ENCODE measurements around the gene DNAH14.
"Not testable (repeated sequence)": the region's sequence is repeated elsewhere in the genome, so short reads cannot be mapped to it uniquely, and the experiment has no call there.

DNAH14 gene

DNA sequence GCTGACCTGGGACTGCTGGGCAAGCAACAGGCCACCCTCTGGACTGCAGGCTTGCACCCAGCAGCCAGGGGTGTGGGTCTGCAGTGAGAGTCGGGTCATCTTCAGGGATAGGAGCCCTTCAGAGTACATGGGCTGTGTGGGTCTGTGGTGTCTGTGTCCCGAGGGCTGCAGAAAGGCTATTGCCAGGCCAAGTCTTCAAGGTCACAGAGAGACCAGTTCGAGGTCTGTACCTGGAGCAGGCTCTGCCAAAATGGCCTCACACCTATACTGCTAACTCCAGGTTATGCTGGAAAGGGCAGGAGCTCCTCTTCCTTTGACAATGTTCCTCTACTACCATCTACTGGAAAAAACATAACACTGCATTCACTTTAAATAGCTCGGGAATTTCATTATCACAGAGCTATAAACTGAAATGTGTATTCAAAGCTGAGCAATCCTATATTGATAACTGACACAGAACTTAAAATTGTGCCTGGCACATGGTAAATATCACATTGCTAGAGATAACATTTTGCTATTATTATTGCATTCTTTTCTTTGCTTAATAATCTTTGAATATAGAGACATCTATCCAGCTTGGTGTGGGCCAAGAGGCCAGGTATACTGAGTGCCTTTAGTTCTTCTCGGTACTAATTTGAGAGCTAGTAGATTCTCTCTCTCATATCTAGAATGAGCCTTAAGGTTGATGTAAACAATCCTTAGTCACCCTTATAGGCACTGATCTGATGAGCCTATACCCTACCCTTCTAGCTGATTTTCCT lies 6.9 kb upstream of the DNAH14 start:
- DNase-seq = no peak

DNA sequence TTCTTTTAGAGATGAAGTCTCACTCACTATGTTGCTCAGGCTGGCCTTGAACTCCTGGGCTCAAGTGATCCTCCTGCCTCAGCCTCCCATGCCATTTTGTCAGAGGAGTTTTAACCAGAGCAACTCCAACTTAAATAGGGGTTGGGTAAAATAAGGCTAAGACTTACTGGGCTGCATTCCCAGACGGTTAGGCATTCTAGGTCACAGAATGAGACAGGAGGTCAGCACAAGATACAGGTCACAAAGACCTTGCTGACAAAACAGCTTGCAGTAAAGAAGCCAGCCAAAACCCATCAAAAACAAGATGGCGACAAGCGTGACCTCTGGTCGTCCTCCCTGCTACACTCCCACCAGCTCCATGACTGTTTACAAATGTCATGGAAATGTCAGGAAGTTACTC lies 5.7 kb upstream of the DNAH14 start:
- DNase-seq = no peak

DNA sequence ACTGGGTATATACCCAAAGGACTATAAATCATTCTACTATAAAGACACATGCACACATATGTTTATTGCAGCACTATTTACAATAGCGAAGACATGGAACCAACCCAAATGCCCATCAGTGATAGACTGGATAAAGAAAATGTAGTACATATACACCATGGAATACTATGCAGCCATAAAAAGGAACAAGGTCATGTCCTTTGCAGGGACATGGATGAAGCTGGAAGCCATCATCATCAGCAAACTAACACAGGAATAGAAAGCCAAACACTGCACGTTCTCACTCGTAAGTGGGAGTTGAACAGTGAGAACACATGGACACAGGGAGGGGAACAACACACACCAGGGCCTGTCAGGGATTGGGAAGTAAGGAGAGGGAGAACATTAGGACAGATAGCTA lies 1.8 kb upstream of the DNAH14 start:
- DNase-seq = not testable (repeated sequence)

DNA sequence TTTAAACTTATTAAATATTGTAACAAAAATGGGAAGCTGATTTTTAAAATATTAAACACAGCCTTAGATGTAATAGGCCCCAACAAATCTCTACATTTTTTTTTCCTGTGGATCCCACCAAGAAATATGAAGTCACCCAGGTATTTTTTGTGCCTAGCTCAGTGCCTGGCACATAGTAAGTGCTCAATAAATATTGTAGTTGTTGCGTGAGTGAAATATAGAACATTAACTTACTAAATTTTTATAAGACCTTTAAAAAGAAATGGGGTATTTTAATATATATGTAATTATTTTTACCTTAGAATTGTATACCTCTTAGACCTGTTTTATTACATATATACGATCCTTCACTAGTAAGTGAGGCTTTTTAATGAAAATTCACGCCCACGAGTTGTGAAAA lies 569 bp upstream of the DNAH14 start:
- DNase-seq = no peak

DNA sequence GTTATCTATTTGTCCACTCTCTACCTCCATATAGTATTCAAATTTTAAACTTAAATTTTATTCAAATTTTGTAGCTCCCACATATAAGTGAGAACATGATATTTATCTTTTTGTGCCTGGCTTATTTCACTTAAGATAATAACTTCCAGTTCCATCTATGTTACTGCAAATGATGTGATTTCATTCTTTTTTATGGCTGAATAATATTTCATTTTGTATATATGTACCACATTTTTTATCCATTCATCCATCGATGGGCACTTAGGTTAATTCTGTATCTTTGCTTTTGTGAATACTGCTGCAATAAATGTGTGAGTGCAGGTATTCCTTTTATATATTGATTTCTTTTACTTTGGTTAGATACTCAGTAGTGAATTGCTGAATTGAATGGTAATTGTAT lies 2.1 kb downstream of the DNAH14 start:
- no peak for DNase-seq

DNA sequence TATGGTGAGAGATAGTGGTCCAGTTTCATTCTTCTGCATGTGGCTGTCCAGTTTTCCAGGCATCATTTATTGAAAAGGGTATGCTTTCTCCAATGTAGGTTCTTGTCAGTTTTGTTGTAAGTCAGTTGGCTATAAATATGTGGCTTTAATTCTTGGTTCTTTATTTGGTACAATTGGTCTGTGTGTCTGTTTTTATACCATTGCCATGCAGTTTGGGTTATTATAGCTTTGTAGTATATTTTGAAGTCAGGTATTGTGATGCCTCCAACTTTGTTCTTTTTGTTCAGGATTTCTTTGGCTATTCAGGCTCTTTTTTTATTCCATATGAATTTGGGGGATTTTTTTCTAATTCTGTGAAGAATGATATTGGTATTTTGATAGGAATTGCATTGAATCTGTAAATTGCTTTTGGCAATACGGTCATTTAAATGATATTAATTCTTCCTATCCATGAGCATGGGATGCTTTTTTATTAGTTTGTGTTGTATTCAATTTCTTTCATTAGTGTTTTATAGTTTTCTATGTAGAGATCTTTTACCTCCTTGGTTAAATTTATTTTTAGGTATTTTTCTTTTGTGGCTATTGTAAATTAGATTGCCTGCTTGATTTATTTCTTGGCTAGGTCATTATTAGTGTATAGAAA lies 3.3 kb downstream of the DNAH14 start:
- no peak for DNase-seq

DNA sequence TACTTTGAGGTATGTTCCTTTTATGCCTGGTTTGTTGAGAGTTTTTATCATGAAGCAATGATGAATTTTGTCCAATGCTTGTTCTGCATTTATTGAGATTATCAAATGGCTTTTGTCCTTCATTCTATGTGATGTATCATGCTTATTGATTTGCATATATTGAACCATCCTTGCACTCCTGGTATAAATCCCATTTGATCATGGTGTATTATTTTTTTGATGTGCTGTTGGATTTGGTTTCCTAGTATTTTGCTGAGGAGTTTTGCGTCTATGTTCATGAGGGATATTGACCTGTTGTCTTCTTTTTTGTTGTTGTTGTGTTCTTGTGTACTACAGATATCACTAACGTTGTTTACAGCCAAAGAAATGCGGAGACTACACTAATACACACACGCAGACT lies 4.1 kb downstream of the DNAH14 start:
- DNase-seq = no peak

DNA sequence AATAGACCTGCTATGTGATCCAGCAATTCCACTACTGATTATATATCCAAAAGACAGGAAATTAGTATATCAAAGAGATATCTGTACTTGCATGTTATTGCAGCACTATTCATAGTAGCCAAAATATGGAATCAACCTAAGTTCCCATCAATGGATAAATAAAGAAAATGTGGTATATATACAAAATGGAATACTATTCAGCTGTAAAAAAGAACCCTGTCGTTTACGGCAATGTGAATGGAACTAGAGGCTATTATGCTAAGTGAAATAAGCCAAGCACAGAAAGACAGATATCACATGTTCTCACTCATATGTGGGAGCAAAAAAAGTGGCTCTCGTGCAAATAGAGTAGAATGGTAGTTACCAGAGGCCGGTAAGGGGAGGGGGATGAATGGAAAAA lies 9.2 kb downstream of the DNAH14 start:
- DNase-seq = no peak

DNA sequence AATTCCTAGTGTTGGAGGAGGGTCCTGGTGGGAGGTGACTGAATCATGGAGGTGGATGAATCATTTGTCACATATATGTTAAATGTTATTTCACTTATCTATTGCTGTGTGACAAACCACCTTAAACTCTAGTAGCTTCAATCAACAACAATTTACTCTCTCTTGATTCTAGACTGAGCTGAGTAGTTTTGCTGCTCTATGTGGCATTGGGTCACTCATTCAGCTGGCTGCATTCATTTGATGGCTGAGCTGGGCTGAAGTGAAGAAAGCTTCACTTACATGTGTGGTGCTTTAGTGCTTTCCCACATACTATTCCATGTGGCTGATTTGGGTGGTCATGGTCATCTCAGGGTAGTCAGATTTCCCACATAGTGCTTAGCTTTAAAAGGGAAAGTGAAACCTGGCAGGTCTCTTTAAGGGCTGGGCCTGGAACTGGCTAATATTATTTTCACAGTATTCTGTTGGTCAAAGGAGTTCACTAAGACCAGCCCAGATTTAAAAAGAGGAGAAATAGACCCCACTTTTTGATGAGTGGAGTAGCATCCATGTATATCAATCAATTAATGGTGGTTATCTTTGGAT lies 10.5 kb downstream of the DNAH14 start:
- DNase-seq = no peak

DNA sequence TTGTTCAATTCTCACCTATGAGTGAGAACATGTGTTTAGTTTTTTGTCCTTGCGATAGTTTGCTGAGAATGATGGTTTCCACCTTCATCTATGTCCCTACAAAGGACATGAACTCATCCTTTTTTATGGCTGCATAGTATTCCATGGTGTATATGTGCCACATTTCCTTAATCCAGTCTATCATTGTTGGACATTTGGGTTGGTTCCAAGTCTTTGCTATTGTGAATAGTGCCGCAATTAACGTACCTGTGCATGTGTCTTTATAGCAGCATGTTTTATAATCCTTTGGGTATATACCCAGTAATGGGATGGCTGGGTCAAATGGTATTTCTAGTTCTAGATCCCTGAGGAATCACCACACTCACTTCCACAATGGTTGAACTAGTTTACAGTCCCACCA lies 11.3 kb downstream of the DNAH14 start:
- DNase-seq = not testable (repeated sequence)

DNA sequence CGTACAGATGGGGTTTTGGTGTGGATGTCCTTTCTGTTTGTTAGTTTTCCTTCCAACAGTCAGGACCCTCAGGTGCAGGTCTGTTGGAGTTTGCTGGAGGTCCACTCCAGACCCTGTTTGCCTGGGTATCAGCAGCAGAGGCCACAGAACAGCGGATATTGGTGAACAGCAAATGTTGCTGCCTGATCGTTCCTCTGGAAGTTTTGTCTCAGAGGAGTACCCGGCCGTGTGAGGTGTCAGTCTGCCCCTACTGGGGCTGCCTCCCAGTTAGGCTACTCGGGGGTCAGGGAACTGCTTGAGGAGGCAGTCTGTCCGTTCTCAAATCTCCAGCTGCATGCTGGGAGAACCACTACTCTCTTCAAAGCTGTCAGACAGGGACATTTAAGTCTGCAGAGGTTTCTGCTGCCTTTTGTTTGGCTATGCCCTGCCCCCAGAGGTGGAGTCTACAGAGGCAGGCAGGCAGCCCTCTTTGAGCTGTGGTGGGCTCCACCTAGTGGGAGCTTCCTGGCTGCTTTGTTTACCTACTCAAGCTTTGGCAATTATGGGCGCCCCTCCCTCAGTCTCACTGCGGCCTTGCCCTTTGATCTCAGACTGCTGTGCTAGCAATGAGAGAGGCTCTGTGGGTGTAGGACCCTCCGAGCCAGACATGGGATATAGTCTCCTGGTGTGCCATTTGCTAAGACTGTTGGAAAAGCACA lies 16.3 kb downstream of the DNAH14 start:
- not testable (repeated sequence) for DNase-seq

DNA sequence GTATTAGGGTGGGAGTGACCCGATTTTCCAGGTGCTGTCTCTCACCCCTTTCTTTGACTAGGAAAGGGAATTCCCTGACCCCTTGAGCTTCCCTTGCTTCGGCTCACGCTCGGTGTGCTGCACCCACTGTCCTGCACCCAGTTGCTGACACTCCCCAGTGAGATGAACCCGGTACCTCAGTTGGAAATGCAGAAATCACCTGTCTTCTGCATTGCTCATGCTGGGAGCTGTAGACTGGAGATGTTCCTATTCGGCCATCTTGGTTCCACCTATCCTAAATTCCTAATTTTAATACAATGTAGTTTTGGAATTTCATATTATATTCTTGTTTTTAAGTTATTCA lies 16.8 kb downstream of the DNAH14 start:
- not testable (repeated sequence) for DNase-seq

DNA sequence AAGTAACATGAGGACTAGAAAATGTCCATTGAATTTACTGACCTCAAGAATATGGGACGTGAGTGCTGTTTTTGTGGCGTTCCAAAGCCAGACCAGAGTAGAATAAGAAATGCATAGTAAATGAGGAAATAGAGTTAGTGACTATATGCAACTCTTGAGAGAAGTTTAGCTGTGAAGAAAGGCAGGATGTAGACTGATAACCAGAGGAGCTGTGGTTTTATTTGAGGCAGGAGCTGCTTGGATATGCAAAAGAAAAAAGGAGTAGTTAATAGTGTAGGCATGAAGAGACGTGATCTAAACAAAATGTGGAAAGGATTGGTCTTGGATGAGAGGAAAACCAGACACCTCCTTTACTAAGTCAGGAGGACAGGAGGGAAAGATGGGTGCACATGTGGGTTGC lies 28.2 kb downstream of the DNAH14 start:
- DNase-seq = no peak

DNA sequence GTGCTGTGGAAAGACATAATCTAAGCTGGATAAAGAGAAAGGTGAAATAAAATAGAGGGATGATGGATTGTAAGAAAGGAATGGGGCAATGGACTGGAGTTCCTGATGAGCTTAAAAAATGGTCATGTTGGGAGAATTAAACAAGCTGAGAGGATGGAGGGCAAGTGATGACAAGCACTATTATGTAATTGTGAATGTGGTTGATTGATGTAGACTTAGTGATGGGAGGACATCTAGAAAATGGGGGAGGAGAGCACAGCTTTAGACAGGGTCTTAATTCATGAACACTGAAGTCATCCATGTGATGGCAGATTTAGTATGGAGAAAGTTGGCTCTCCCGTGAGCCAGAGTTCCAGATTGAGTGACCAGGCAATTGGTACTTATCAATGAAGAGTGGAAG lies 29.0 kb downstream of the DNAH14 start:
- no peak for DNase-seq

DNA sequence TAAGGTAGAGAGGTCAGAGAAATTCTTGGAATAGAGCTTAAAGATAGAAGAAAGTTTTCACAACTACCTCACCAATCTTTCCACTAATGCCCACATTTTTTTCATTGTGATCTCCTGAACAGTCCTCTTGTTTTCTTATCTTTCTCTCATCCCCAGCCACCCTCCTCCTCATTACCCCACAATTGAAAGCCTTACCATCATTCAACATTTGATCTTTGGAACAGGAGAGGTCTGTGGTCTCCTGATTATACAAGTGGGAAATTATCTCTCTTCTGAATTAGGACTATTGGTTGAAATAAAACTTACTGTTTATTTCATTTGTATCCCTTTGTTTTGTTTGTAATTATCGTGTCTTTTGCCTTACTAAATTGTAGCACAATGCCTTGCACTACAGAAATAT lies 29.6 kb downstream of the DNAH14 start:
- no peak for DNase-seq

DNA sequence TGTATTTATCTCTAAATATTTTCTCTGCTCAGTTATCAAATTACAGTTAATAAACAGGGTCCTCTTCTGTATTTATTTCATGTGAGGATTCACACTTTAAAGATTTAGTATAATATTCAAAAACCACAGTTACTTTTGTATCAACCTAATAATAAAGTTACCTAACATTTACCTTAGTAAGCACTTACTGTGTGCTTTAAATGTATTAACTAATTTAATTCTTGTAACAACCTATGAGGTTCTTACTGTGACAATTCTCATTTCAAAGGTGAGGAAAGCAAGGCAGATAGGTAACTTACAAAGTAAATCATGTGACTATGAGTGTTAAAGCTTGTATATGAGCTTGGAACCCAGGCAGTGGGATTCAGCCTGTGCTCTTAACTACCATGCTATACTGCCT lies 30.2 kb downstream of the DNAH14 start:
- DNase-seq = no peak

DNA sequence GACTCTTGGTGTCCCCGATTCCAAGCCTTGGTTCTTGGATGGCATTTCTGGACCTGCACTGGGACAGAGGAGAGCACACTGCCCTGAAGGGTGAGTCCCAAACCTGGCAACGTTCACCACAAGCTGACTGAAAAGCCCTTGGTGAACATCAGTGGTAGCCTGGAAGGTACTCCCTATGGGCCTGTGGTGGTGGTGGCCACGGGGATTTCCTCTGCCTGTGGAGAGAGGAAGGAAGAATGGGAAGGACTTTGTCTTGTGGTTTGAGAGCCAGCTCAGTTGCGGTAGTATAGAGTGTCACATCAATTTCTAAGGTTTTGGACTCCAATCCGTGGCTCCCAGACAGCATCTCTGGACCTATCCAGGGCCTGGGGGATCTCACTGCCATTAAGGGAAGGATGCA lies 50.7 kb downstream of the DNAH14 start:
- no peak for DNase-seq

DNA sequence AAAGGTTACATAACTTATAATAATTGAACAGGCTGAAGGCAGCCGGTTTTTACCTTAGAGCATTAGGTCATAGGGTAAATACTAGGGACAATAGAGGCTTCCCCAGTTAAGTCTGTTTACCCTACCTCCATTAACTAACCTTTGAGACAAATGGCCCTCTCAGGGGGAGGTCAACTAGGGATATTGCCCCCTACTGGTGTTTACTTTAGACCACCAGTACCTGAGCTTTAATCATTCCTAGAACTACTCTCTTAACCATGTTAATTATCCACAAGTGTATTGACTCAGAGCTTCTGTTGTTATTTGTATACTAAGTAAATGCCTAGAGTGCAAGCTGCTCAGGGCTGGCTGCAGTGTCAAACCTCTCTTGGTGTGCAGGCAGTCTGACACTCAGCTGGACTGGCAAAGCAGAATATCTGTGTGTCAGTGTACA lies 52.5 kb downstream of the DNAH14 start:
- DNase-seq = not testable (repeated sequence)

DNA sequence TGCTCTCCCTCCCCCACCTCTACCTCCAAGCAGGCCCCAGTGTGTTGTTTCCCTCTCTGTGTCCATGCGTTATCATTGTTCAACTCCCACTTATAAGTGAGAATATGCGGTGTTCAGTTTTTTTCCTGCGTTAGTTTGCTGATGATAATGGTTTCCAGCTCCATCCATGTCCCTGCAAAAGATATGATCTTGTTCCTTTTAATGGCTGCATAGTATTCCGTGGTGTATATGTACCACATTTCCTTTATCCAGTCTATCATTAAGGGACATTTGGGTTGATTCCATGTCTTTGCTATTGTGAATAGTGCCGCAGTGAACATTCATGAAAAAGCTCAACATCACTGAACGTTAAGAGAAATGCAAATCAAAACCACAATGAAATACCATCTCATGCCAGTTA lies 58.6 kb downstream of the DNAH14 start:
- no peak for DNase-seq

DNA sequence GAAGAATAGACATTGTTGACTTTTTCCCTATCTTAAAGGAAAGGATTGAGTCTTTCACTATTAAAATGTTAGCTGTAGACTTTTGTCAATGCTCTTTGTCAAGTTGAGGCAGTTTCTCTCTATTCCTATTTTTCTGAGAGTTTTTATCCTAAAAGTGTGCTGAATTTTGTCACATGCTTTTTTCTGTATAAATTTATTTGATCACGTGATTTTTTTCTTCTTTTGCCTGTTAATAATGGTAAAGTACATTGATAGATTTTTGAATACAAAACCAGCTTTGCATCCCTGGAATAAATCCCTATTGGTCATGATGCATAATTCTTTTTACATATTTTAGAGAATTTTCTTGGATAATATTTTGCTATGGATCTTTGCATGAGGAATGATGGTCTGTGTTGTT lies 60.1 kb downstream of the DNAH14 start:
- no peak for DNase-seq

DNA sequence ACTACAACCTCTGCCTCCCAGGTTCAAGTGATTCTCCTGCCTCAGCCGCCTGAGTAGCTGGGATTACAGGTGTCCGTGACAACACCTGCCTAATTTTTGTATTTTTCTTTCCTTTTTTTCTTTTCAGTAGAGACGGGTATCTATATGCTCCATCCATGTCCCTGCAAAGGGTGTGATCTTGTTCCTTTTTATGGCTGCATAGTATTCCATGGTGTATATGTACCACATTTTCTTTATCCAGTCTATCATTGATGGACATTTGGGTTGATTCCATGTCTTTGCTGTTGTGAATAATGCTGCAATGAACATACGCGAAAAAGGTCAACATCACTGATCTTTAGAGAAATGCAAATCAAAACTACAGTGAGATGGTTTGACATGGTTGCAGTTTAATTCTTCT lies 62.1 kb downstream of the DNAH14 start:
- DNase-seq = not testable (repeated sequence)

DNA sequence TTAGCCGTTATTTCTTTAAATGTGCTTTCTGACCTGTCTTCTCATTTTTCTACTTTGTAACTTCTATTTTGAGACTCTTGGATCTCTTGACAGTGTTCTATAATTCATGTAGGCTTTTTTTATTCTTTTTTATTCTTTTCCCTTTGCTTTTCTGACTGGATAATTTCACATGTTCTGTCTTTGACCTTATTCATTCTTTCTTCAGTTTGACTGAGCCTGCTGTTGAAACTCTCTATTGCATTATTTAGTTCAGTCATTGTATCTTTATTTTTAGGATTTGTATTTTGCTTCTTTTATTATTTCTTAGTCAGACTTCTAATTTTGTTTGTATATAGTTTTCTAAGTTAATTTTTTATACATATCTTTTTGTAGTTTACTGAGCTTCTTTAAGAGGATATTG lies 66.1 kb downstream of the DNAH14 start:
- DNase-seq = no peak

DNA sequence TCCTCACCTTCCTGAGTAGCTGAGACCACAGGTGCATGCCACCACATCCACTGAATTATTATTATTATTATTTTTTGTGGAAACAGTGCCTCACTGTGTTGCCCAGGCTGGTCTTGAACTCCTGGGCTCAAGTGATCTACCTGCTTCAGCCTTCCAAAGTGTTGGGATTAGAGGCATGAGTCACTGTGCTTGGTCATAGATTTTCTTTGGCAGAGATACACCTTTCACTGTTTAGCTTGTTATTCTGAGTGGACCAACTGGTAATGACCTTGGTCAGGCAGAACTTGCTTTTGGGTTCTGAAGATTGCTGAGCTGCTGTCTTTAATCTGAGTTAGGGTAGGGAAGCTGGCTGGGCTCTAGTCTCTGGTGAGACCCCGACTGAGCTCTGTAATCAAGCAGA lies 66.8 kb downstream of the DNAH14 start:
- no peak for DNase-seq

DNA sequence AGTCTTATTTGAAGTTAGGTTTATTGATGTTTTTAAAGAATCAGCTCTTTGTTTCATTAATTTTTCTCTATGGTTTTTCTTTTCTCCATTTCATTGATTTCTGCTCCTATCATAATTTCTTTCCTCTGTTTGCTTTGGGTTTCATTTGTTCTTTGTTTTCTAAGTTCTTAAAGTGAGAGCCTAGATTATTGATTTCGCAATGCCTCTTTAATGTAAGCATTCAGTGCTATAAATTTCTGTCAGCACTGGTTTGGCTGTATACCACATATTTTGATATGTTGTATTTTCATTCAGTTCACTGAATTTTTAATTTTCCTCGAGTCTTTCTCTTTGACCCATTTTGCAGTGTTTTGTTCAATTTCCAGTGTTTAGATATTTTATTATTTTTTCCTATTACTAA lies 68.7 kb downstream of the DNAH14 start:
- DNase-seq = no peak
